ENCODE data around the gene MAPK12. TPM values are rescaled to one million over a fixed set of nuclear protein-coding genes. Genes with fewer than 3 reads are reported as not detected.
"Not testable (repeated sequence)": the region's sequence is repeated elsewhere in the genome, so short reads cannot be mapped to it uniquely, and the experiment has no call there.

MAPK12 gene
- total RNA-seq, 4 donors from 2014 or later, result 3.1 to 5.1 (median 3.7) TPM

GRCh38 chr22:50205781-50206569, 55.5 kb downstream of the MAPK12 start:
- Histone ChIP-seq H3K4me3 (replicated peaks in 1 of 3) (no peak overlapping the region), H3K4me1 (peaks cover 11 to 12% of the 10 kb centered on the region in 2 donors), H3K36me3 (peaks cover 16 to 17% of the 10 kb centered on the region in 2 donors), H3K27ac (no peak overlapping the region), H3K9me3 (no peaks in the 10 kb centered on the region), H3K27me3 (no peaks in the 10 kb centered on the region)
- no peak for DNase-seq
- intact Hi-C loops (cut with DNase I), result no loop called here
- 90 to 92% methylated on average over 26 to 35 of the region's 45 CpGs for WGBS, 2 donors
- TF ChIP-seq POLR2A (IDR thresholded peaks at IDR 0.05) (no peak), CTCF (IDR thresholded peaks at IDR 0.05) (no peak)

- H3K27ac ChIP-seq; H3K9me3 ChIP-seq; intact Hi-C loops (cut with DNase I); H3K27me3 ChIP-seq; H3K4me3 ChIP-seq (replicated peaks in 1 of 3); DNase-seq: not testable (repeated sequence)
- Histone ChIP-seq H3K36me3 (peaks cover 13 to 16% of the 10 kb centered on the region in 2 donors), H3K4me1 (peaks cover 14 to 15% of the 10 kb centered on the region in 2 donors)
- WGBS, 2 donors, result 91 to 94% methylated on average over 9 of the region's 9 CpGs
These were observed 56.5 kb downstream of the MAPK12 start for GRCh38 chr22:50204998-50205397.

- 93 to 97% methylated on average over 7 of the region's 7 CpGs for WGBS, 2 donors
- peaks cover 18 to 19% of the 10 kb centered on the region in 2 donors for H3K4me1 ChIP-seq
- DNase-seq, result no peak
- intact Hi-C loops (cut with DNase I), result no loop called here
- no peak for TF ChIP-seq POLR2A (IDR thresholded peaks at IDR 0.05)
- TF ChIP-seq CTCF (IDR thresholded peaks at IDR 0.05), result no peak
- H3K4me3 ChIP-seq (replicated peaks in 1 of 3), result no peak overlapping the region
- H3K9me3 ChIP-seq, result no peaks in the 10 kb centered on the region
- H3K27ac ChIP-seq, result no peak overlapping the region
- H3K27me3 ChIP-seq, result no peaks in the 10 kb centered on the region
- peaks cover 13 to 16% of the 10 kb centered on the region in 2 donors for H3K36me3 ChIP-seq
These were observed 56.9 kb downstream of the MAPK12 start for GRCh38 chr22:50204571-50204970.

GRCh38 chr22:50203288-50203687, 58.2 kb downstream of the MAPK12 start:
- Histone ChIP-seq H3K27me3 (no peaks in the 10 kb centered on the region), H3K4me3 (replicated peaks in 1 of 3) (no peak overlapping the region), H3K9me3 (no peaks in the 10 kb centered on the region), H3K36me3 (peaks cover 13 to 19% of the 10 kb centered on the region in 2 donors), H3K4me1 (peaks cover 18 to 19% of the 10 kb centered on the region in 2 donors), H3K27ac (no peak overlapping the region)
- no peak for DNase-seq
- intact Hi-C loops (cut with DNase I), result no loop called here
- TF ChIP-seq POLR2A (IDR thresholded peaks at IDR 0.05) (no peak), CTCF (IDR thresholded peaks at IDR 0.05) (no peak)
- 96 to 98% methylated on average over 1 of the region's 1 CpG for WGBS, 2 donors

Other genes starting within 250 kb of the MAPK12 start
- gene IL17REL, start 248.9 kb downstream of the MAPK12 start, total RNA-seq, result not detected
- not detected for gene TTLL8, start 203.4 kb downstream of the MAPK12 start, total RNA-seq
- gene MLC1, start 176.3 kb downstream of the MAPK12 start, total RNA-seq, result under 1 TPM in 1 of 4 donors, not detected in 3; 0.11 TPM
- 1 to 10 TPM in 2 of 4 donors, under 1 TPM in 2; 0.33 to 1.5 (median 1.0) TPM for gene MOV10L1, start 171.7 kb downstream of the MAPK12 start, total RNA-seq
- gene PANX2, start 91.0 kb downstream of the MAPK12 start, total RNA-seq, result 10 to 100 TPM in 3 of 4 donors, 1 to 10 TPM in 1; 9.0 to 12.1 (median 10.9) TPM
- gene TRABD, start 75.8 kb downstream of the MAPK12 start, total RNA-seq, result 10 to 100 TPM; 26.6 to 51.9 (median 31.5) TPM
- 10 to 100 TPM; 20.7 to 50.6 (median 31.0) TPM for gene SELENOO, start 60.7 kb downstream of the MAPK12 start, total RNA-seq
- gene TUBGCP6, start 16.7 kb downstream of the MAPK12 start, total RNA-seq, result 100 to 1,000 TPM in 1 of 4 donors, 10 to 100 TPM in 3; 64.6 to 102 (median 80.3) TPM
- gene HDAC10, start 10.4 kb downstream of the MAPK12 start, total RNA-seq, result 10 to 100 TPM; 31.4 to 42.7 (median 32.5) TPM
- gene MAPK11, start 8.7 kb upstream of the MAPK12 start, total RNA-seq, result 1 to 10 TPM; 2.8 to 4.7 (median 4.0) TPM
- 100 to 1,000 TPM; 143 to 266 (median 215) TPM for gene PLXNB2, start 46.0 kb upstream of the MAPK12 start, total RNA-seq
- gene DENND6B, start 65.3 kb upstream of the MAPK12 start, total RNA-seq, result 10 to 100 TPM in 2 of 4 donors, 1 to 10 TPM in 2; 4.3 to 14.3 (median 9.3) TPM
- 100 to 1,000 TPM in 1 of 4 donors, 10 to 100 TPM in 3; 65.7 to 103 (median 74.0) TPM for gene PPP6R2, start 81.6 kb upstream of the MAPK12 start, total RNA-seq
- gene SBF1, start 213.4 kb upstream of the MAPK12 start, total RNA-seq, result 100 to 1,000 TPM in 3 of 4 donors, 10 to 100 TPM in 1; 80.0 to 227 (median 128) TPM
- 10 to 100 TPM in 1 of 4 donors, 1 to 10 TPM in 3; 5.2 to 23.5 (median 6.6) TPM for gene ADM2, start 219.9 kb upstream of the MAPK12 start, total RNA-seq
- gene MIOX, start 225.2 kb upstream of the MAPK12 start, total RNA-seq, result 10 to 100 TPM in 1 of 4 donors, 1 to 10 TPM in 3; 2.1 to 11.3 (median 4.7) TPM
- gene LMF2, start 246.0 kb upstream of the MAPK12 start, total RNA-seq, result 100 to 1,000 TPM in 2 of 4 donors, 10 to 100 TPM in 2; 53.2 to 117 (median 96.6) TPM
- gene NCAPH2, start 246.5 kb upstream of the MAPK12 start, total RNA-seq, result 10 to 100 TPM; 39.6 to 47.5 (median 43.1) TPM

Measured in thyroid gland (tissue), 4 donors.